ENCODE data around the gene MCM3.
A peak's percentile ranks its signal among the peaks of the same experiment; 100 is the strongest.

Gene MCM3

DNA sequence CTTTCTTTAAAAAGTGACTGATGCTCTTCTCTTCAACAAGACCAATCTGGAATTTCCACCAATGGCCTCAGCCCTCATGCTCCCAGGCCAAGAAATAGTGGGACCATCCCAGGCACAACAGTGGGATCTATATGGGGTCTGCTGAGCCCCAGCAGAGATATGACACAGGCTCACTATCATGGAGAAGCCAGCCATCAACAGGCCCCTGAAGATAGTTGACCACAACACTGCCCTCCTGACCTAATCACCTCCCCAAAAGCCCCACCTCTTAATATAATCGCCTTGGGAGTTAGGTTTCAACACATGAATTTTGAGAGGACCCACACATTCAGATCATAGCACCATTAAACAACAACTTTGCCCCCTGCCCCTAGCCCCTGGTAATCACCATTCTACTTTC is 16.8 kb upstream of the MCM3 start:
- no peak for DNase-seq

DNA sequence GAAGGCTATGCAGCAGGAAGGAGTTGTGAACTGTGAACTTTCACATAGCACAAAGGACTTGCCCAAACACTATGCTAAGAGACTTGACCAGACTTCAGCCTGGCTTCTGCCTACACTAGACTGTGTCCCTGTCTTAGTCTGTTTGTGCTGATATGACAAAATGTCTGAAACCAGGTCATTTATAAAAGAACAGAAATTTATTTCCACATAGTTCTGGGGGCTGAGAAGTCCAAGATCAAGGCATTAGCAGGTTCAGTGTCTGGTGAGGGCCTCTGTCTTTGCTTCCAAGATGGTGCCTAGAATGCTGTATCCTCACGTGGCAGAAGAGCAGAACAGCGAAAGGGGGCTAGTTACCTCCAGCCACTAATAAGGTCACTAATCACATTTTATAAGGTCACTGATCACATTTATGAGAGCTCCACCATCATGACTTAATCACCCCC is 16.0 kb upstream of the MCM3 start:
- DNase-seq = no peak

GRCh38 chr6:52299653-52300052 is 15.1 kb upstream of the MCM3 start:
- no peak for DNase-seq

GRCh38 chr6:52297433-52297832 is 12.9 kb upstream of the MCM3 start:
- DNase-seq = peak in 2 of 3 donors; percentile 14 to 22

- DNase-seq = no peak
These were observed 8.5 kb upstream of the MCM3 start for GRCh38 chr6:52293067-52293466.

DNA sequence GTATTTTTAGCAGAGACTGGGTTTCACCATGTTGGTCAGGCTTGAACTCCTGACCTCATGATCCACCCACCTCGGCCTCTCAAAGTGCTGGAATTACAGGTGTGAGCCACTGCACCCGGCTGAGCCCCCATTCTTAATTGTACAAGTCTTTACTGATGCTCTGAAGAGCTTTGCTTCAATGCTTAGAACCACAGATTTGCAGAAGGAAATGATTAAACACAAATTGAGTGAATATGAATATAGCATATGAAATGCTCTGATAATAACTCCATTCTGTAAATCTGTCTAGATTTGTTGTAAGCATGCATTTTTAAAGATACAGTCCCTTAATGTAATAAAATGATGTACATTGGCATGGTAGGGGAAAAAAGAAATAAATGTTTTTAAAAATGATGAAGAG is 4.3 kb upstream of the MCM3 start:
- no peak for DNase-seq

DNA sequence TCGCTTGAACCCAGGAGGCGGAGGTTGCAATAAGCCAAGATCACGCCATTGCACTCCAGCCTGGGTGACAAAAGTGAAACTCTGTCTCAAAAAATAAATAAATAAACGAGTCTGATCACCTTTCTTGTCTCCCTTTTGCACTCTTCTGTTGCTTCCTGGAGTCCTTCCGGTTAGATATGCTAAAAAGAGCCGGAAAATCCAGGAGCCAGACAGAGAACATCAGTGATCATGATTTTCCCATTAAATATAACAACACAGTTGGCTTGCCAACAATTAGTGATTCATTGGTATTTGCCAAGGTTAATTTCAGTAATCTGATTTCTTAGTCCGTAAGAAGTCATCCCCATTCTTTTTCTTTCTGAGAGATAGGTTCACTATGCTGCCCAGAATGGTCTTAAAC is 3.7 kb upstream of the MCM3 start:
- no peak for DNase-seq

DNA sequence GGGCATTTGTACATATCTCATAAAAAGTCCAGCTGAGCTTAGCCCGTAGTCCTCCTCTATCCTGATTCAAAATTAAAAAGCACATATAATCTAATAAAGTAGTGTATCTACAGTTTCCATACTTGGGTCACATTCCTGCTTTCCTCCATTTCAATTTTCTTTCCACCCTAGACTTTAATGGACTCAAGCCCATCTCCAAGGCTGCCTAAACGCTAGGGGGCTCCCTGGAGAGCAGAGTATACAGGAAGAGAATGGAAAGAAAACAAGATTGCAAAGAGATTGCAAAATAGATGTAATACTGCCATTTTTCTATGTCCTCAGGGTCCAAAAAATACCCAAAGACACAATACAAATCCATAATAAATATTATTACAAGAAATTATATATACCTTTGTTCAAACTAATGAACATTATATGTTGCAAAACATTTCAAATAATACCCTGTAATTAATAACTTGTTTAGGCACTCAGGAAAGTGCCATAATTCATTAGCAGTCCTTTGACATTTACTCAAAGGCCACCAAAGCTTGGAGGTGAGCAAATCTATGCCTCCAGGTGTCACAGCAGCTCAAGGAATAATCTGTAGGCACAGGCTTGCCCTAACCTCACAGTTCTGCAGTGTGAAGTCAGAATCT is 2.4 kb upstream of the MCM3 start:
- peak; percentile 86 to 91 (median 88) for DNase-seq

GRCh38 chr6:52285177-52286068 is 881 bp upstream of the MCM3 start:
- DNase-seq = peak in 1 of 3 donors; percentile 6

DNA sequence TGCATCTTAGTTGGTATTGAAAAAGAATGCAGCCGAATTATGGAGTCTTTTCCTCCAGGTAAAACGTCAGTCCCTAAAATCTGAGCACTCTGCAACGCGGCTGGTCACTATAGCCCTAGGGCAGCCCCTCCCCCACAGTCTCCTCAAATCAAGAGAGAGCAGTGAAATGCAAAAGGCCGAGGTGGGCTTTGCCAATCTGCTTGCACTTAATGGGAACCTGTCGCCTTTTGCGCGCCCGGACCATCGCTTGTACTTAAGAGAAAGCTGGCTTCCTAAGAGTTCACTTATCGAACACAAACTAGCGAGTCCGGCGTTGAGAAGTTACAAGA is 447 bp downstream of the MCM3 start:
- peak in 1 of 3 donors; percentile 54 for DNase-seq

DNA sequence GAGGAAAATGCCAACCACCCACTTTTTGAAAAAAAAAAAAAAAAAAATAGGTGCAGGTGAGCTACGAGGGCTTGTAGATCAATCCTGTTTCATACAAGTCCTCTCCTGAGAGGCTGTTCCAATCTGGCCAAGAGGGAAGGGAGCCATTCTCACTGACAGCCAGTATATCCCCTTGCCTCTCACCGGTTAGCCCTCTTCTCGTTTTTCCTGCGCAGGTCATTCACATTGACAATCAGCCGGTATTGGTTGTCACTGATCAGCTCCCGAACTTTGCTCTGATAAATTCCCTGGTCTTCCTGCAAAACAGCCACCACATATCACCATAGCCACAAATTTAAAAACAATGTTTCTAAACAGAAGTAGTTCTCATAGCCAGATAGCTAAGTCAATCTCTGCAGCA is 1.4 kb downstream of the MCM3 start:
- no peak for DNase-seq

- DNase-seq = no peak
These were observed 8.4 kb downstream of the MCM3 start for GRCh38 chr6:52276130-52276529.

GRCh38 chr6:52271852-52272460 is 12.6 kb downstream of the MCM3 start:
- DNase-seq = no peak

GRCh38 chr6:52263709-52264540 is 20.6 kb downstream of the MCM3 start:
- DNase-seq = peak; percentile 60 to 69 (median 63)

- DNase-seq = no peak
These were observed 21.8 kb downstream of the MCM3 start for GRCh38 chr6:52262620-52263344.

DNA sequence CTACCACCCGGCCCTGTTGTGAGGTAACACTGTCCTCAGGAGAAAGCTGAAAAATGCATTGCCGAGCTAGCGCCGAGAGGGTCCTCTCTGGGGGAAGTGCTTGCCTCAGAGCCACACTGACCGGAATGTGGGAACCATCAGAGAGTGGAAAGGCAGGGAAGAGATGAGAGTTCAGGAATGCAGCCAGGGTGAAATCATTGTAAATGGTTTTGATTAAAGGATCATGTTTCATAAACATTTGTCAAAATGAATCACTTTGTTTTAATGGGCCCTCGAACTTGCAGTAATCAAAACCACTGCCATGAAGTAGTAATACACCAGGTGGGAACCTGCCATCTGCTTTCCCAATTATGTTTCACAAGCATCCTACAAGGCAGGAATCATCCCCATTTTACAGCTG is 23.3 kb downstream of the MCM3 start:
- no peak for DNase-seq

DNA sequence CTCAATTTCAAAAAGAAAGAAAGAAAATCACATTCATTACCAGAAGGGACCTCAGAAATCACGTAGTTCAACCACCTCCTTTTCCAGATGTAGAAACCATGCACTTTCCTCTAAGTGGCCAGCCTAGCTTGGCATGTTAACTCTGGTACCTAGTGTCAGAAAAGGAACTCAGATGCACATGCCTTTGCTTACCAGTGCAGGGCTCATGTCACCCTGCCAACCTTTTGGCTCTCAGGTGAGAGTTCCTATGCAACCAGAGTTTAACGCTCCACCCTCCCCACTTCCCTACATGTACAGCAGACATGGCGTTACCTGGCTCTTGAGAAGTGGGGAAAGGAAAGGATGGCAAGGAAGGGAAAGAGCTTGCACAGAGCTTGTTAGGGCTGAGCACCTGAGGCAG is 23.9 kb downstream of the MCM3 start:
- DNase-seq = no peak

GRCh38 chr6:52255434-52255833 is 29.1 kb downstream of the MCM3 start:
- DNase-seq = no peak

- DNase-seq = no peak
These were observed 29.7 kb downstream of the MCM3 start for GRCh38 chr6:52254731-52255378.

GRCh38 chr6:52253494-52253893 is 31.0 kb downstream of the MCM3 start:
- no peak for DNase-seq

GRCh38 chr6:52251113-52251512 is 33.4 kb downstream of the MCM3 start:
- no peak for DNase-seq

DNA sequence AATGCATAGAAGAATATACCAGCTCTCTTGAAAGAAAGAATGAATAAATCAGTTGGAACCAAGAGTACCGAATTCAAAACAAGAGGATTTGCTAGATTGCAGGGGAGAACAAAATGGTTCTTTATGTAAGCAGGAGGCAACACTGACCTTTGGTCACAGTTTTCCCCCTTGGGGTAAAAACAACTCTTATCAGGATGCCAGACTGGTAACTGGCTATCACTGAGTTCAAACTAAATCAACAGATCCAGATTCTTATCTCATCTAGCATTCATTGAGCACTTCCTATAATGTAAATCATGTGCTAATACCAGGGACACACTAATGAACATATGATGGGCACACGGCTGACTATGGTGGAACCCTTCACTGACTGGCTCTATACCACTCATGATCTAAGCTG is 35.5 kb downstream of the MCM3 start:
- DNase-seq = no peak

Measured in suppressor macrophage treated with lipopolysaccharide for 1 hour (primary cell).